ENCODE results near the gene BCAM. TPM values are rescaled to one million over a fixed set of nuclear protein-coding genes. Genes with fewer than 3 reads are reported as not detected.

Gene BCAM
- total and polyA plus RNA-seq, 2 experiments from 2014 or later, result 1.3 to 1.4 TPM

DNA sequence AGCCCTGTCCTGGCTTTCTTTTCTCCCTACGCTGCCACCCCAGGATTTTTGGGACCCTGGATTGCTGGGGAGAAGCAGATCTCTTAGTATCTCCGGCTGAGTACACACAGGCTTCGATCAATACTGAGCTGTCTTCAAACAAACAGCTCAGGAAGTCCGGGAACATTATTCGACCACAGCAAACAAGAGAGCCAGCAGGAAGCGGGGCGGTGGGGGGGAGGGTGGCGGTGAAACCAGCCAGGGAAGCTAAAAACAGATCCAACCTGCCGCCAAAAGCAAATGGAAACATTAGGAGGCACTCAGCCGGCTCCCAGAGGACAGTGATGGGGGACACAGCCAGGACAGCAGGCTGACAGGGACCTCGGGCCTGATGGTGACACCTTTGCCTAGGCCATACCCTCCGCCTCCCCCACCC lies 12.2 kb upstream of the BCAM start:
- Histone ChIP-seq H3F3A (ENCODE audit: insufficient read depth) (no peaks in the 10 kb centered on the region), H3K27ac (no peak overlapping the region), H3K4me3 (no peak overlapping the region), H3K36me3 (ENCODE audit: low read depth) (no peaks in the 10 kb centered on the region), H3K4me2 (ENCODE audit: unreplicated experiment) (no peak overlapping the region), H3K9me2 (ENCODE audit: insufficient read depth) (no peaks in the 10 kb centered on the region), H3K4me1 (ENCODE audit: insufficient read depth) (no peaks in the 10 kb centered on the region), H2AFZ (no peak overlapping the region), H3K27me3 (replicated peaks; ENCODE audit: insufficient read depth) (no peaks in the 10 kb centered on the region), H3K9ac (no peak overlapping the region), H3K9me3 (ENCODE audit: low read depth) (no peaks in the 10 kb centered on the region), H3K79me2 (ENCODE audit: insufficient read depth) (no peaks in the 10 kb centered on the region), H4K20me1 (ENCODE audit: insufficient read depth) (no peaks in the 10 kb centered on the region)
- in situ Hi-C loops (cut with MboI), result no loop called here
- DNase-seq, result no peak
- 75 to 80% methylated on average over 9 to 12 of the region's 12 CpGs for WGBS, 2 experiments (ENCODE audit: low coverage in 1 of 2, low lambda C conversion rate in 2 of 2, missing lambda C conversion rate in 2 of 2)
- no peak for TF ChIP-seq EZH2 (IDR thresholded peaks at IDR 0.05; ENCODE audit: insufficient read depth, poor library complexity, severe bottlenecking)

- in situ Hi-C loops (cut with MboI), result no loop called here
- WGBS, 2 experiments (ENCODE audit: low coverage in 1 of 2, low lambda C conversion rate in 2 of 2, missing lambda C conversion rate in 2 of 2), result 63 to 68% methylated on average over 10 of the region's 10 CpGs
- Histone ChIP-seq H3K9ac (no peak overlapping the region), H3K9me2 (ENCODE audit: insufficient read depth) (no peaks in the 10 kb centered on the region), H3K4me1 (ENCODE audit: insufficient read depth) (no peaks in the 10 kb centered on the region), H3K9me3 (ENCODE audit: low read depth) (no peaks in the 10 kb centered on the region), H4K20me1 (ENCODE audit: insufficient read depth) (no peaks in the 10 kb centered on the region), H3K4me3 (no peak overlapping the region), H3K27ac (no peak overlapping the region), H3K27me3 (replicated peaks; ENCODE audit: insufficient read depth) (no peaks in the 10 kb centered on the region), H3K36me3 (ENCODE audit: low read depth) (no peaks in the 10 kb centered on the region), H2AFZ (no peak overlapping the region), H3K4me2 (ENCODE audit: unreplicated experiment) (no peak overlapping the region), H3F3A (ENCODE audit: insufficient read depth) (no peaks in the 10 kb centered on the region), H3K79me2 (ENCODE audit: insufficient read depth) (no peaks in the 10 kb centered on the region)
- TF ChIP-seq EZH2phosphoT487 (IDR thresholded peaks at IDR 0.05; ENCODE audit: insufficient read depth, low read depth), result no peak
- no peak for TF ChIP-seq EZH2 (IDR thresholded peaks at IDR 0.05; ENCODE audit: insufficient read depth, poor library complexity, severe bottlenecking)
- no peak for DNase-seq
These were observed 9.1 kb upstream of the BCAM start for GRCh38 chr19:44799627-44800346.

DNA sequence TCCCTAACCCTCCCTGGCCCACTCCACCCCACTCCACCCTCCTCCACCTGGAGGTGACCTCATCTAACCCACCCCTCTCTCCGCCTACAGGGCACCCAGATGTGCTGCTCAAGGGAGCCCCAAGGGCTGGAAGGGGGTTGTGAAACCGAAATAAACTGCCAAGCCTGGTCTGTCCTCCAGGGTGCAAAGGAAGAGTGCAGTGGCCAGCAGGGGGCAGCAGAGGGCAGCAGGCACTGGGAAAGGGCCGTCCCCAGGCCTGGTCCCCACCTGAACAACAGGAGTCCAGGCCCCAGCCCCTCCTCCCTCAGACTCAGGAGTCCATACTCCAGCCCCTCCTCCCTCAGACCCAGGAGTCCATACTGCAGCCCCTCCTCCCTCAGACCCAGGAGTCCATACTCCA lies 8.4 kb upstream of the BCAM start:
- H2AFZ ChIP-seq, result no peak overlapping the region
- H3K79me2 ChIP-seq (ENCODE audit: insufficient read depth), result no peaks in the 10 kb centered on the region
- in situ Hi-C loops (cut with MboI), result no loop called here
- no peaks in the 10 kb centered on the region for H3F3A ChIP-seq (ENCODE audit: insufficient read depth)
- H3K9ac ChIP-seq, result no peak overlapping the region
- no peaks in the 10 kb centered on the region for H3K27me3 ChIP-seq (replicated peaks; ENCODE audit: insufficient read depth)
- H3K27ac ChIP-seq, result no peak overlapping the region
- 0 to 6% methylated on average over 3 of the region's 3 CpGs for WGBS, 2 experiments (ENCODE audit: low coverage in 1 of 2, low lambda C conversion rate in 2 of 2, missing lambda C conversion rate in 2 of 2)
- no peaks in the 10 kb centered on the region for H3K9me3 ChIP-seq (ENCODE audit: low read depth)
- peak; percentile 80 for DNase-seq
- H3K4me1 ChIP-seq (ENCODE audit: insufficient read depth), result no peaks in the 10 kb centered on the region
- no peak for TF ChIP-seq EZH2 (IDR thresholded peaks at IDR 0.05; ENCODE audit: insufficient read depth, poor library complexity, severe bottlenecking)
- no peak for TF ChIP-seq EZH2phosphoT487 (IDR thresholded peaks at IDR 0.05; ENCODE audit: insufficient read depth, low read depth)
- no peak overlapping the region for H3K4me3 ChIP-seq
- H3K36me3 ChIP-seq (ENCODE audit: low read depth), result no peaks in the 10 kb centered on the region
- H4K20me1 ChIP-seq (ENCODE audit: insufficient read depth), result no peaks in the 10 kb centered on the region
- no peak overlapping the region for H3K4me2 ChIP-seq (ENCODE audit: unreplicated experiment)
- H3K9me2 ChIP-seq (ENCODE audit: insufficient read depth), result no peaks in the 10 kb centered on the region

GRCh38 chr19:44803442-44804428 lies 5.2 kb upstream of the BCAM start:
- no peak overlapping the region for H3K9ac ChIP-seq
- H3F3A ChIP-seq (ENCODE audit: insufficient read depth), result peaks cover 7% of the 10 kb centered on the region; the same call in 1 of the 2 replicates
- H3K27me3 ChIP-seq (replicated peaks; ENCODE audit: insufficient read depth), result no peaks in the 10 kb centered on the region
- in situ Hi-C loops (cut with MboI), result no loop called here
- H2AFZ ChIP-seq, result no peak overlapping the region
- 83 to 86% methylated on average over 13 of the region's 13 CpGs for whole genome bisulfite sequencing, 2 experiments (ENCODE audit: low coverage in 1 of 2, low lambda C conversion rate in 2 of 2, missing lambda C conversion rate in 2 of 2)
- no peak overlapping the region for H3K27ac ChIP-seq
- no peak overlapping the region for H3K4me2 ChIP-seq (ENCODE audit: unreplicated experiment)
- H4K20me1 ChIP-seq (ENCODE audit: insufficient read depth), result no peaks in the 10 kb centered on the region
- H3K36me3 ChIP-seq (ENCODE audit: low read depth), result no peaks in the 10 kb centered on the region
- no peaks in the 10 kb centered on the region for H3K4me1 ChIP-seq (ENCODE audit: insufficient read depth)
- H3K4me3 ChIP-seq, result no peak overlapping the region
- no peaks in the 10 kb centered on the region for H3K9me2 ChIP-seq (ENCODE audit: insufficient read depth)
- TF ChIP-seq EZH2phosphoT487 (IDR thresholded peaks at IDR 0.05; ENCODE audit: insufficient read depth, low read depth), result no peak
- TF ChIP-seq EZH2 (IDR thresholded peaks at IDR 0.05; ENCODE audit: insufficient read depth, poor library complexity, severe bottlenecking), result no peak
- no peaks in the 10 kb centered on the region for H3K9me3 ChIP-seq (ENCODE audit: low read depth)
- H3K79me2 ChIP-seq (ENCODE audit: insufficient read depth), result no peaks in the 10 kb centered on the region
- DNase-seq, result no peak
